Suppressor macrophage treated with lipopolysaccharide for 1 hour (primary cell): ENCODE results near the gene STXBP6.
A peak's percentile ranks its signal among the peaks of the same experiment; 100 is the strongest.

Experiments used
- DNase-seq, 3 donors: peaks; one replicate each; pipeline ENCODE4 v3.0.0-alpha.2; 2020 to 2022

Gene STXBP6

GRCh38 chr14:24911324-24912109 lies 138.4 kb downstream of the STXBP6 start:
- DNase-seq, result peak; percentile 72 to 76 (median 74)

- no peak for DNase-seq
Measured at GRCh38 chr14:24910408-24910986, 139.4 kb downstream of the STXBP6 start.

- no peak for DNase-seq
Measured at GRCh38 chr14:24909523-24910302, 140.2 kb downstream of the STXBP6 start.

GRCh38 chr14:24908592-24909236 lies 141.2 kb downstream of the STXBP6 start:
- DNase-seq, result peak; percentile 63 to 78 (median 77)

GRCh38 chr14:24904533-24904932 lies 145.4 kb downstream of the STXBP6 start:
- no peak for DNase-seq

GRCh38 chr14:24903337-24903736 lies 146.6 kb downstream of the STXBP6 start:
- no peak for DNase-seq

GRCh38 chr14:24900269-24901100 lies 149.5 kb downstream of the STXBP6 start:
- DNase-seq, result no peak

GRCh38 chr14:24897793-24898192 lies 152.2 kb downstream of the STXBP6 start:
- no peak for DNase-seq

GRCh38 chr14:24895622-24896021 lies 154.3 kb downstream of the STXBP6 start:
- DNase-seq, result no peak

- no peak for DNase-seq
Measured at GRCh38 chr14:24895243-24895583, 154.7 kb downstream of the STXBP6 start.

- DNase-seq, result no peak
Measured at GRCh38 chr14:24894583-24895242, 155.2 kb downstream of the STXBP6 start.

- DNase-seq, result no peak
Measured at GRCh38 chr14:24892497-24893051, 157.4 kb downstream of the STXBP6 start.

GRCh38 chr14:24891987-24892496 lies 157.9 kb downstream of the STXBP6 start:
- DNase-seq, result no peak

- no peak for DNase-seq
Measured at GRCh38 chr14:24890716-24891115, 159.2 kb downstream of the STXBP6 start.

GRCh38 chr14:24889843-24890242 lies 160.1 kb downstream of the STXBP6 start:
- DNase-seq, result no peak

GRCh38 chr14:24888532-24888931 lies 161.4 kb downstream of the STXBP6 start:
- DNase-seq, result no peak

GRCh38 chr14:24887623-24888304 lies 162.2 kb downstream of the STXBP6 start:
- DNase-seq, result no peak

GRCh38 chr14:24885410-24885913 lies 164.5 kb downstream of the STXBP6 start:
- DNase-seq, result no peak

GRCh38 chr14:24883576-24883975 lies 166.4 kb downstream of the STXBP6 start:
- no peak for DNase-seq

GRCh38 chr14:24881116-24881893 lies 168.6 kb downstream of the STXBP6 start:
- no peak for DNase-seq
